Neural progenitor cell (in vitro differentiated cells): ENCODE data around the gene CAV3. TPM values are rescaled to one million over a fixed set of nuclear protein-coding genes. Genes with fewer than 3 reads are reported as not detected.
A peak's percentile ranks its signal among the peaks of the same experiment; 100 is the strongest.

ENCODE experiments used
- DNase-seq: peaks from one replicate; pipeline ENCODE4 v3.0.0-alpha.2; 2016; ENCODE audit warnings: low spot score
- H2AFZ ChIP-seq: fragments of 200-600 bp; sonication (generic); replicated peaks from 2 replicates; pipeline ENCODE4 v1.6.1; 2016; ENCODE audit warnings: antibody characterized with exemption
- H3F3A ChIP-seq: fragments of 200-600 bp; sonication (generic); 2 replicates; pipeline ENCODE4 v1.6.1; 2016; ENCODE audit warnings: antibody characterized with exemption, low read depth
- H3K27ac ChIP-seq: fragments of 200-600 bp; sonication (generic); 2 replicates; pipeline ENCODE4 v1.5.1; 2016; ENCODE audit warnings: mild to moderate bottlenecking
- H3K27me3 ChIP-seq: fragments of 200-600 bp; sonication (generic); 2 replicates; pipeline ENCODE4 v1.6.1; 2016; ENCODE audit warnings: mild to moderate bottlenecking, moderate library complexity
- H3K36me3 ChIP-seq: fragments of 200-600 bp; sonication (generic); 2 replicates; pipeline ENCODE4 v1.5.1; 2016
- H3K4me1 ChIP-seq: fragments of 200-600 bp; sonication (generic); 2 replicates; pipeline ENCODE4 v1.6.1; 2016; ENCODE audit warnings: mixed run types
- H3K4me2 ChIP-seq: fragments of 200-600 bp; sonication (generic); 2 replicates; pipeline ENCODE4 v1.6.1; 2016
- H3K4me3 ChIP-seq: fragments of 200-600 bp; sonication (generic); 2 replicates; pipeline ENCODE4 v1.5.1; 2016
- H3K79me2 ChIP-seq: fragments of 200-600 bp; sonication (generic); 2 replicates; pipeline ENCODE4 v1.6.1; 2016; ENCODE audit warnings: low read depth
- H3K9ac ChIP-seq: fragments of 200-600 bp; sonication (generic); 2 replicates; pipeline ENCODE4 v1.6.1; 2016
- H3K9me3 ChIP-seq: fragments of 200-600 bp; sonication (generic); 2 replicates; pipeline ENCODE4 v1.5.1; 2016; ENCODE audit warnings: low read depth
- H4K20me1 ChIP-seq: fragments of 200-600 bp; sonication (generic); 2 replicates; pipeline ENCODE4 v1.6.1; 2016; ENCODE audit warnings: low read depth
- H3K27ac Mint-ChIP-seq: 3 replicates; pipeline ENCODE4 v1.8.0; 2021; ENCODE audit warnings: mixed read lengths
- H3K27me3 Mint-ChIP-seq: 2 replicates; pipeline ENCODE4 v1.8.0; 2022; ENCODE audit warnings: low read depth, mild to moderate bottlenecking, inconsistent platforms, moderate library complexity, mixed read lengths; ENCODE audit not compliant: insufficient read depth
- H3K36me3 Mint-ChIP-seq: 3 replicates; pipeline ENCODE4 v1.8.0; 2021; ENCODE audit warnings: mixed read lengths
- H3K4me1 Mint-ChIP-seq: 3 replicates; pipeline ENCODE4 v1.8.0; 2021; ENCODE audit warnings: mixed read lengths
- H3K4me3 Mint-ChIP-seq: 3 replicates; pipeline ENCODE4 v1.8.0; 2021; ENCODE audit warnings: mild to moderate bottlenecking, moderate library complexity, mixed read lengths
- H3K9me3 Mint-ChIP-seq: 3 replicates; pipeline ENCODE4 v1.8.0; 2020; ENCODE audit warnings: mixed read lengths
- EZH2 ChIP-seq: fragments of 200-600 bp; sonication (generic); IDR thresholded peaks from 2 replicates; pipeline ENCODE4 v1.6.1; 2017; ENCODE audit warnings: antibody characterized with exemption, mild to moderate bottlenecking, moderate library complexity
- EZH2phosphoT487 ChIP-seq: fragments of 200-600 bp; sonication (generic); IDR thresholded peaks from 2 replicates; pipeline ENCODE4 v1.6.1; 2017; ENCODE audit warnings: antibody characterized with exemption
- total RNA-seq: library from RNA; depleted of rRNA; stranded (reverse); fragments of >200 nt; gene quantifications from 2 replicates; pipeline ENCODE4 v1.2.3, GENCODE V29; 2015; ENCODE audit warnings: low replicate concordance
- TF ChIP-seq, protein P1 (sequence below): fragments of 200-600 bp; sonication (generic); IDR thresholded peaks from 2 replicates; pipeline ENCODE4 v1.5.1; 2017; ENCODE audit warnings: antibody characterized with exemption, mild to moderate bottlenecking

CAV3 gene
- total RNA-seq, 1 donor from 2014 or later, result not detected

DNA sequence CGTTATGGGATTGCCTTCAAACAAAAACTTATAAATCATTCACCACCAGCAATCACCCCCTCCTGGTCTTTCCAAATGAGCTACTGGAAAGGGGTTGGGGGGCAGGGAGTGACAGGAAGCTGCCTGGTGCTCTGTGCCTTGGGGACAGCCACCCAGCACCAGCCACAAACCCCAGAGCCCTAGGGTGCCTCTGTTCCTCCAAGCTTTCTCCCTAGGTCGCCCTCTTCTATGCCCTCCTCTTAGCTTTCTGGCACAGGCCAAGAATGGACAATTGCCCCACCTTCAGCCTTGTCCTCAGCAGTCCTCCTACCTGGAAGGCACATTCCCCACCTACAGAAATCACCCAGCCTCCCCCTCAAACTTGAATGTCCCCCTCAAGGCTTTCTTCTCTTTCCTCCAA lies 32.5 kb downstream of the CAV3 start:
- Histone ChIP-seq H3K9me3 (no peaks in the 10 kb centered on the region), H4K20me1 (no peaks in the 10 kb centered on the region), H3F3A (no peaks in the 10 kb centered on the region), H3K4me2 (no peak overlapping the region), H3K27ac (no peak overlapping the region), H3K27me3 (peaks cover 46% of the 10 kb centered on the region), H3K4me3 (no peak overlapping the region), H3K79me2 (no peaks in the 10 kb centered on the region), H2AFZ (no peak overlapping the region), H3K36me3 (no peaks in the 10 kb centered on the region), H3K4me1 (peaks cover 6% of the 10 kb centered on the region), H3K9ac (no peak overlapping the region)
- H3K36me3 Mint-ChIP-seq, result no peaks in the 10 kb centered on the region
- H3K9me3 Mint-ChIP-seq, result no peaks in the 10 kb centered on the region
- H3K4me3 Mint-ChIP-seq, result no peak overlapping the region
- TF ChIP-seq EZH2phosphoT487 (no peak), EZH2 (no peak)
- TF ChIP-seq, protein P1, sequence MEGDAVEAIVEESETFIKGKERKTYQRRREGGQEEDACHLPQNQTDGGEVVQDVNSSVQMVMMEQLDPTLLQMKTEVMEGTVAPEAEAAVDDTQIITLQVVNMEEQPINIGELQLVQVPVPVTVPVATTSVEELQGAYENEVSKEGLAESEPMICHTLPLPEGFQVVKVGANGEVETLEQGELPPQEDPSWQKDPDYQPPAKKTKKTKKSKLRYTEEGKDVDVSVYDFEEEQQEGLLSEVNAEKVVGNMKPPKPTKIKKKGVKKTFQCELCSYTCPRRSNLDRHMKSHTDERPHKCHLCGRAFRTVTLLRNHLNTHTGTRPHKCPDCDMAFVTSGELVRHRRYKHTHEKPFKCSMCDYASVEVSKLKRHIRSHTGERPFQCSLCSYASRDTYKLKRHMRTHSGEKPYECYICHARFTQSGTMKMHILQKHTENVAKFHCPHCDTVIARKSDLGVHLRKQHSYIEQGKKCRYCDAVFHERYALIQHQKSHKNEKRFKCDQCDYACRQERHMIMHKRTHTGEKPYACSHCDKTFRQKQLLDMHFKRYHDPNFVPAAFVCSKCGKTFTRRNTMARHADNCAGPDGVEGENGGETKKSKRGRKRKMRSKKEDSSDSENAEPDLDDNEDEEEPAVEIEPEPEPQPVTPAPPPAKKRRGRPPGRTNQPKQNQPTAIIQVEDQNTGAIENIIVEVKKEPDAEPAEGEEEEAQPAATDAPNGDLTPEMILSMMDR, result no peak
- DNase-seq, result no peak
- H3K27ac Mint-ChIP-seq, result no peak overlapping the region
- H3K27me3 Mint-ChIP-seq, result peaks cover 23% of the 10 kb centered on the region
- peaks cover 13% of the 10 kb centered on the region for H3K4me1 Mint-ChIP-seq

GRCh38 chr3:8767256-8767666 lies 33.7 kb downstream of the CAV3 start:
- no peak for DNase-seq
- H3K9me3 ChIP-seq, result no peaks in the 10 kb centered on the region
- H3F3A ChIP-seq, result no peaks in the 10 kb centered on the region
- Mint-ChIP-seq H3K4me3 (no peak overlapping the region), H3K4me1 (peaks cover 13% of the 10 kb centered on the region), H3K36me3 (no peaks in the 10 kb centered on the region), H3K27ac (no peak overlapping the region), H3K9me3 (no peaks in the 10 kb centered on the region), H3K27me3 (peaks cover 23% of the 10 kb centered on the region)
- H3K4me2 ChIP-seq, result peak overlapping the region; percentile 88
- no peaks in the 10 kb centered on the region for H3K36me3 ChIP-seq
- peaks cover 6% of the 10 kb centered on the region for H3K4me1 ChIP-seq
- H3K79me2 ChIP-seq, result no peaks in the 10 kb centered on the region
- peaks cover 46% of the 10 kb centered on the region for H3K27me3 ChIP-seq
- TF ChIP-seq EZH2phosphoT487, result no peak
- TF ChIP-seq, protein P1, result no peak
- TF ChIP-seq EZH2, result no peak
- no peak overlapping the region for H3K4me3 ChIP-seq
- H3K9ac ChIP-seq, result no peak overlapping the region
- no peak overlapping the region for H3K27ac ChIP-seq
- H4K20me1 ChIP-seq, result no peaks in the 10 kb centered on the region
- H2AFZ ChIP-seq, result no peak overlapping the region

DNA sequence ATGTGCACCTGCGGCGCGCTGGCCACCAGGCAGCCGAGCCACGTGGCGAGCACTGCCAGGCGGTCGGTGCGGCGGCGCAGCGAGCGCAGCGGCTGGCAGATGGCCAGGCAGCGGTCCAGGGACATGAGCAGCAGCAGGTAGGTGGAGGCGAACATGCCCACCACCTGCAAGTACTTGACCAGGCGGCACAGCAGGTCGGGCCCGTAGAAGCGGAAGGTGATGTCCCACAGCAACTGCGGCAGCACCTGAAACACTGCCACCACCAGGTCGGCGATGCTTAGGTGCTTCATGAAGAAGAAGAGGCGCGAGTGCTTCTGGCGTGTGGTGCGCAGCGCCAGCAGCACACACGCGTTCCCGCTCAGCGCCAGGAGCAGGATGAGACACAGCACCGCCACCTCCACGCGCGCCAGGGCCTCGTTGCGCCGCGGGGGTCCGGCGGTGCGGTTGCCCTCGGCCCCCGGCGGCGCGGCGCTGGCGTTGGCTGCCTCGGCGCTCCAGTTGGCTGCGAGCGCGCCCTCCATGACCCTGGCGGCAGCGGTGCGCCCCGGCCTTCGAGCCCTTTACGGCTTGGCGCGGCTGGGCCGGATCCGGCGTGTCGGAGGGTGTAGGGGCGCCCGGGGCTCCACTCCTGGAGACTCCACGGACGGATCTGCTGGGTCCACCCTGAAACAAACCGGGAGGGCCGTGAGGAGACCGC lies 34.2 kb downstream of the CAV3 start:
- H3K27me3 Mint-ChIP-seq, result peaks cover 23% of the 10 kb centered on the region
- H3K4me3 Mint-ChIP-seq, result peak overlapping the region; percentile 30
- Histone ChIP-seq H4K20me1 (no peaks in the 10 kb centered on the region), H3K4me1 (peaks cover 6% of the 10 kb centered on the region), H3F3A (no peaks in the 10 kb centered on the region), H3K79me2 (no peaks in the 10 kb centered on the region), H2AFZ (peak overlapping the region; percentile 63), H3K27me3 (peaks cover 46% of the 10 kb centered on the region), H3K27ac (no peak overlapping the region), H3K9me3 (no peaks in the 10 kb centered on the region), H3K4me2 (peak overlapping the region; percentile 88), H3K36me3 (no peaks in the 10 kb centered on the region), H3K4me3 (peak overlapping the region; percentile 29), H3K9ac (no peak overlapping the region)
- H3K36me3 Mint-ChIP-seq, result no peaks in the 10 kb centered on the region
- H3K4me1 Mint-ChIP-seq, result peaks cover 13% of the 10 kb centered on the region
- peak; percentile 42 for DNase-seq
- no peaks in the 10 kb centered on the region for H3K9me3 Mint-ChIP-seq
- no peak overlapping the region for H3K27ac Mint-ChIP-seq
- TF ChIP-seq, protein P1, result peak; percentile 28
- peak; percentile 34 for TF ChIP-seq EZH2phosphoT487
- TF ChIP-seq EZH2, result no peak
